HEK293 (cell line): ENCODE measurements around the gene ARL13B.

Experiments
- CTCF ChIA-PET: fragments of 350-600 bp; formaldehyde crosslinking; extraction: SDS; loops from one replicate; lab custom pipeline; 2021; ENCODE audit warnings: antibody characterized with exemption; lab: Yijun Ruan, JAX
- POLR2A ChIA-PET: fragments of 300-600 bp; formaldehyde crosslinking; extraction: SDS; loops from one replicate; lab custom pipeline; 2020; ENCODE audit warnings: antibody characterized with exemption, inconsistent platforms; lab: Yijun Ruan, JAX
- H3K27ac ChIP-seq: fragments of 200-500 bp; sonication (Bioruptor generic); 2 replicates; pipeline ENCODE4 v1.5.1; 2014; ENCODE audit warnings: low read depth, low read length, control low read depth, inconsistent platforms; ENCODE audit errors: extremely low read depth
- H3K36me3 ChIP-seq, 2 experiments: fragments of 200-500 bp in 1 of 2; sonication (Bioruptor generic) in 1 of 2; 1 replicate in 1 of 2; 2 replicates in 1 of 2; pipeline ENCODE4 v1.5.1; 2014 to 2017; ENCODE audit warnings: inconsistent platforms in 2 of 2, low read length in 2 of 2; ENCODE audit not compliant: control insufficient read depth in 2 of 2, insufficient read depth in 1 of 2
- H3K4me1 ChIP-seq: fragments of 200-500 bp; sonication (Bioruptor generic); 2 replicates; pipeline ENCODE4 v1.5.1; 2014; ENCODE audit warnings: mild to moderate bottlenecking, low read length, inconsistent platforms; ENCODE audit not compliant: control insufficient read depth, insufficient read depth
- H3K4me3 ChIP-seq: 2 replicates; pipeline ENCODE4 v1.5.1; 2011; ENCODE audit warnings: low read depth, mild to moderate bottlenecking, control low read depth, low read length, moderate library complexity
- H3K9me3 ChIP-seq: fragments of 200-500 bp; sonication (Bioruptor generic); 2 replicates; pipeline ENCODE4 v1.5.1; 2014; ENCODE audit warnings: low read depth, low read length, inconsistent platforms; ENCODE audit not compliant: control insufficient read depth, insufficient read depth
- ATF2 ChIP-seq: fragments of 450-650 bp; formaldehyde crosslinking; IDR thresholded peaks from 2 replicates; pipeline ENCODE4 v1.5.1; 2016; ENCODE audit warnings: missing biosample characterization, missing genetic modification characterization, low read depth
- BCL11B ChIP-seq: fragments of 450-650 bp; formaldehyde crosslinking; IDR thresholded peaks from 2 replicates; pipeline ENCODE4 v1.5.1; 2016; ENCODE audit warnings: low read depth, missing biosample characterization, missing genetic modification characterization
- BCL6B ChIP-seq: fragments of 450-650 bp; formaldehyde crosslinking; IDR thresholded peaks from 2 replicates; pipeline ENCODE4 v1.5.1; 2017; ENCODE audit warnings: missing biosample characterization, missing genetic modification characterization
- GLI4 ChIP-seq: fragments of 450-650 bp; formaldehyde crosslinking; IDR thresholded peaks from 2 replicates; pipeline ENCODE4 v1.5.1; 2016; ENCODE audit warnings: missing biosample characterization, missing genetic modification characterization
- KLF7 ChIP-seq: fragments of 450-650 bp; formaldehyde crosslinking; IDR thresholded peaks from 2 replicates; pipeline ENCODE4 v1.5.1; 2016; ENCODE audit warnings: missing biosample characterization, missing genetic modification characterization, borderline replicate concordance
- OSR2 ChIP-seq: fragments of 450-650 bp; formaldehyde crosslinking; IDR thresholded peaks from 2 replicates; pipeline ENCODE4 v1.5.1; 2016; ENCODE audit warnings: missing biosample characterization, missing genetic modification characterization
- OVOL3 ChIP-seq: fragments of 450-650 bp; formaldehyde crosslinking; IDR thresholded peaks from 2 replicates; pipeline ENCODE4 v1.5.1; 2016; ENCODE audit warnings: missing biosample characterization, missing genetic modification characterization
- SALL2 ChIP-seq: fragments of 450-650 bp; formaldehyde crosslinking; IDR thresholded peaks from 2 replicates; pipeline ENCODE4 v1.5.0; 2017; ENCODE audit warnings: missing biosample characterization, mild to moderate bottlenecking, missing genetic modification characterization, borderline replicate concordance
- SETDB1 ChIP-seq: IDR thresholded peaks from one replicate; pipeline ENCODE4 v1.6.1; 2017; ENCODE audit warnings: mild to moderate bottlenecking, low read length, moderate library complexity, mixed read lengths; ENCODE audit not compliant: insufficient read length
- SP3 ChIP-seq: fragments of 450-650 bp; formaldehyde crosslinking; IDR thresholded peaks from 2 replicates; pipeline ENCODE4 v1.5.1; 2016; ENCODE audit warnings: missing biosample characterization, missing genetic modification characterization
- ZBTB1 ChIP-seq: fragments of 450-650 bp; formaldehyde crosslinking; IDR thresholded peaks from 2 replicates; pipeline ENCODE4 v1.5.1; 2016; ENCODE audit warnings: missing biosample characterization, missing genetic modification characterization
- ZNF19 ChIP-seq: fragments of 450-650 bp; formaldehyde crosslinking; IDR thresholded peaks from 2 replicates; pipeline ENCODE4; 2016; ENCODE audit warnings: missing biosample characterization, missing genetic modification characterization, low read depth
- ZNF2 ChIP-seq: fragments of 450-650 bp; formaldehyde crosslinking; IDR thresholded peaks from 2 replicates; pipeline ENCODE4 v1.5.1; 2016; ENCODE audit warnings: missing biosample characterization, missing genetic modification characterization
- ZNF266 ChIP-seq: fragments of 450-650 bp; formaldehyde crosslinking; IDR thresholded peaks from 2 replicates; pipeline ENCODE4 v1.5.1; 2016; ENCODE audit warnings: missing biosample characterization, missing genetic modification characterization, low read depth
- ZNF280C ChIP-seq: fragments of 450-650 bp; formaldehyde crosslinking; IDR thresholded peaks from 2 replicates; pipeline ENCODE4 v1.5.1; 2016; ENCODE audit warnings: missing biosample characterization, missing genetic modification characterization
- ZNF292 ChIP-seq: fragments of 450-650 bp; formaldehyde crosslinking; IDR thresholded peaks from 2 replicates; pipeline ENCODE4 v1.5.1; 2016; ENCODE audit warnings: low read depth, missing biosample characterization, missing genetic modification characterization, borderline replicate concordance
- ZNF335 ChIP-seq: fragments of 450-650 bp; formaldehyde crosslinking; conservative IDR thresholded peaks from 2 replicates; pipeline ENCODE4 v1.5.1; 2016; ENCODE audit warnings: missing biosample characterization, missing genetic modification characterization
- ZNF341 ChIP-seq: fragments of 450-650 bp; formaldehyde crosslinking; IDR thresholded peaks from 2 replicates; pipeline ENCODE4; 2016; ENCODE audit warnings: low read depth, missing biosample characterization, missing genetic modification characterization
- ZNF354C ChIP-seq: fragments of 450-650 bp; formaldehyde crosslinking; IDR thresholded peaks from 2 replicates; pipeline ENCODE4 v1.5.1; 2016; ENCODE audit warnings: missing biosample characterization, missing genetic modification characterization, low read depth, borderline replicate concordance
- ZNF37A ChIP-seq: fragments of 450-650 bp; IDR thresholded peaks from 2 replicates; pipeline ENCODE4 v1.5.1; 2018; ENCODE audit warnings: missing biosample characterization, missing genetic modification characterization
- ZNF416 ChIP-seq: fragments of 450-650 bp; formaldehyde crosslinking; IDR thresholded peaks from 2 replicates; pipeline ENCODE4 v1.5.1; 2016; ENCODE audit warnings: missing biosample characterization, missing genetic modification characterization
- ZNF473 ChIP-seq: fragments of 450-650 bp; formaldehyde crosslinking; IDR thresholded peaks from 2 replicates; pipeline ENCODE4 v1.5.1; 2017; ENCODE audit warnings: missing biosample characterization, missing genetic modification characterization
- ZNF560 ChIP-seq: fragments of 450-650 bp; formaldehyde crosslinking; IDR thresholded peaks from 2 replicates; pipeline ENCODE4 v1.5.1; 2017; ENCODE audit warnings: missing biosample characterization, missing genetic modification characterization, borderline replicate concordance
- ZNF600 ChIP-seq: fragments of 450-650 bp; formaldehyde crosslinking; IDR thresholded peaks from 2 replicates; pipeline ENCODE4 v1.5.1; 2016; ENCODE audit warnings: missing biosample characterization, missing genetic modification characterization
- ZNF624 ChIP-seq: fragments of 450-650 bp; formaldehyde crosslinking; IDR thresholded peaks from 2 replicates; pipeline ENCODE4 v1.5.1; 2017; ENCODE audit warnings: missing biosample characterization, missing genetic modification characterization
- ZNF76 ChIP-seq: fragments of 450-650 bp; formaldehyde crosslinking; IDR thresholded peaks from 2 replicates; pipeline ENCODE4; 2016; ENCODE audit warnings: low read depth, missing biosample characterization, missing genetic modification characterization, borderline replicate concordance
- ZNF785 ChIP-seq: fragments of 450-650 bp; formaldehyde crosslinking; IDR thresholded peaks from 2 replicates; pipeline ENCODE4 v1.5.1; 2016; ENCODE audit warnings: missing biosample characterization, missing genetic modification characterization
- ZNF792 ChIP-seq: fragments of 450-650 bp; formaldehyde crosslinking; IDR thresholded peaks from 2 replicates; pipeline ENCODE4 v1.5.1; 2016; ENCODE audit warnings: missing biosample characterization, missing genetic modification characterization
- ZNF837 ChIP-seq: fragments of 450-650 bp; formaldehyde crosslinking; IDR thresholded peaks from 2 replicates; pipeline ENCODE4 v1.5.1; 2016; ENCODE audit warnings: missing biosample characterization, missing genetic modification characterization
- ZSCAN18 ChIP-seq: fragments of 450-650 bp; formaldehyde crosslinking; IDR thresholded peaks from 2 replicates; pipeline ENCODE4 v1.5.1; 2016; ENCODE audit warnings: missing biosample characterization, missing genetic modification characterization
- ZSCAN5A ChIP-seq: fragments of 450-650 bp; formaldehyde crosslinking; IDR thresholded peaks from 2 replicates; pipeline ENCODE4 v1.5.1; 2016; ENCODE audit warnings: missing biosample characterization, missing genetic modification characterization

Gene ARL13B

GRCh38 chr3:93979850-93980676 lies at the start of gene ARL13B:
Gene ARL13B, plus strand, starts transcription at chr3:93980155. Its CDS starts 269 bp downstream, at chr3:93980424.
- H3K4me1 ChIP-seq, result peaks cover 4% of the 10 kb centered on the region; the same call in 1 of the 2 replicates
- H3K36me3 ChIP-seq, result no peaks in the 10 kb centered on the region
- H3K9me3 ChIP-seq, result no peaks in the 10 kb centered on the region
- CTCF ChIA-PET, result interaction anchor here (1.0 kb wide), 1 partner anchor 138 kb away, joined by 3 read pairs; no protein-coding TSS in a partner anchor
- H3K4me3 ChIP-seq, result peak within 1 kb of the TSS; percentile 92
- H3K27ac ChIP-seq, result peak within 1 kb of the TSS; percentile 51
- POLR2A ChIA-PET, result interaction anchor here (0.7 to 2.5 kb wide), 3 partner anchors 9 to 82 kb away, joined by 5 to 9 read pairs (median 9); partner anchors contain the start of genes DHFR2 and NSUN3
- TF ChIP-seq ZNF792 (tag by site-specific recombination), result no peak
- TF ChIP-seq GLI4 (tag by site-specific recombination), result no peak
- no peak for TF ChIP-seq ZNF560
- no peak for TF ChIP-seq SALL2
- TF ChIP-seq BCL11B (tag by site-specific recombination), result no peak
- TF ChIP-seq ZBTB1 (tag by site-specific recombination), result no peak
- no peak for TF ChIP-seq OVOL3 (tag by site-specific recombination)
- no peak for TF ChIP-seq BCL6B (tag by site-specific recombination)
- no peak for TF ChIP-seq ZSCAN5A (tag by site-specific recombination)
- no peak for TF ChIP-seq ZNF354C (tag by site-specific recombination)
- TF ChIP-seq ATF2 (tag by site-specific recombination), result no peak
- TF ChIP-seq ZNF341, result peak; percentile 92
- TF ChIP-seq ZNF785 (tag by site-specific recombination), result no peak
- no peak for TF ChIP-seq OSR2
- no peak for TF ChIP-seq ZNF37A (tag by site-specific recombination)
- no peak for TF ChIP-seq ZNF280C (tag by site-specific recombination)
- no peak for TF ChIP-seq ZNF837 (tag by site-specific recombination)
- TF ChIP-seq ZNF292 (tag by site-specific recombination), result no peak
- no peak for TF ChIP-seq ZNF624 (tag by site-specific recombination)
- TF ChIP-seq ZNF335 (tag by site-specific recombination), result peak; percentile 76
- TF ChIP-seq ZNF76 (tag by site-specific recombination), result peak; percentile 63
- TF ChIP-seq ZNF600 (tag by site-specific recombination), result peak; percentile 35; the same call in 1 of the 2 replicates
- no peak for TF ChIP-seq ZNF19 (tag by site-specific recombination)
- no peak for TF ChIP-seq KLF7 (tag by site-specific recombination)
- no peak for TF ChIP-seq ZNF473 (tag by site-specific recombination)
- peak; percentile 74 for TF ChIP-seq SP3 (tag by site-specific recombination)
- peak; percentile 82; the same call in 1 of the 2 replicates for TF ChIP-seq ZNF2 (tag by site-specific recombination)
- TF ChIP-seq ZSCAN18 (tag by site-specific recombination), result no peak
- no peak for TF ChIP-seq ZNF416 (tag by site-specific recombination)
- no peak for TF ChIP-seq ZNF266 (tag by site-specific recombination)
- no peak for TF ChIP-seq SETDB1
